Hindlimb muscle (tissue), 1 donor: ENCODE data around the gene LRRC8C. TPM values are rescaled to one million over a fixed set of nuclear protein-coding genes. Genes with fewer than 3 reads are reported as not detected.

ENCODE experiments used
- DNase-seq: peaks from one replicate; pipeline ENCODE4 v3.0.0-alpha.2; 2013
- polyA plus RNA-seq: library from polyadenylated mRNA; unstranded; fragments of 120-200 nt; gene quantifications from one replicate; pipeline ENCODE4 v1.2.1, GENCODE V29; 2013; ENCODE audit not compliant: insufficient read length

The LRRC8C gene
- polyA plus RNA-seq, 1 donor: 6.5 TPM

- no peak for DNase-seq
Observed at GRCh38 chr1:89635825-89636815, 3.2 kb downstream of the LRRC8C start.

- DNase-seq: no peak
Observed at GRCh38 chr1:89637496-89637895, 4.6 kb downstream of the LRRC8C start.

- DNase-seq: no peak
Observed at GRCh38 chr1:89640440-89640839, 7.5 kb downstream of the LRRC8C start.

GRCh38 chr1:89641781-89642180, 8.9 kb downstream of the LRRC8C start:
- no peak for DNase-seq

GRCh38 chr1:89643577-89643976, 10.7 kb downstream of the LRRC8C start:
- DNase-seq: no peak

GRCh38 chr1:89644119-89644814, 11.3 kb downstream of the LRRC8C start:
- no peak for DNase-seq

- no peak for DNase-seq
Observed at GRCh38 chr1:89646259-89646658, 13.3 kb downstream of the LRRC8C start.

- no peak for DNase-seq
Observed at GRCh38 chr1:89649783-89650182, 16.9 kb downstream of the LRRC8C start.

- DNase-seq: no peak
Observed at GRCh38 chr1:89652373-89652772, 19.5 kb downstream of the LRRC8C start.

GRCh38 chr1:89657886-89658285, 25.0 kb downstream of the LRRC8C start:
- no peak for DNase-seq

GRCh38 chr1:89659322-89660081, 26.6 kb downstream of the LRRC8C start:
- peak; percentile 13 for DNase-seq

- DNase-seq: peak; percentile 65
Observed at GRCh38 chr1:89660224-89661061, 27.5 kb downstream of the LRRC8C start.

- DNase-seq: no peak
Observed at GRCh38 chr1:89665941-89666340, 33.0 kb downstream of the LRRC8C start.

GRCh38 chr1:89666640-89667039, 33.7 kb downstream of the LRRC8C start:
- DNase-seq: no peak

- DNase-seq: no peak
Observed at GRCh38 chr1:89667691-89668090, 34.8 kb downstream of the LRRC8C start.

- DNase-seq: no peak
Observed at GRCh38 chr1:89668961-89669360, 36.0 kb downstream of the LRRC8C start.

GRCh38 chr1:89669441-89669840, 36.5 kb downstream of the LRRC8C start:
- DNase-seq: no peak

GRCh38 chr1:89670163-89670562, 37.2 kb downstream of the LRRC8C start:
- peak; percentile 28 for DNase-seq

- no peak for DNase-seq
Observed at GRCh38 chr1:89670711-89671110, 37.8 kb downstream of the LRRC8C start.

- no peak for DNase-seq
Observed at GRCh38 chr1:89671775-89672488, 39.0 kb downstream of the LRRC8C start.

GRCh38 chr1:89672489-89673183, 39.7 kb downstream of the LRRC8C start:
- DNase-seq: no peak
